HS-27A (cell line): ENCODE measurements around the gene ARSA.

Source experiments
- DNase-seq: peaks from one replicate; pipeline ENCODE4 v3.0.0-alpha.2; 2012; ENCODE audit warnings: low read depth, missing footprints

Gene ARSA

DNA sequence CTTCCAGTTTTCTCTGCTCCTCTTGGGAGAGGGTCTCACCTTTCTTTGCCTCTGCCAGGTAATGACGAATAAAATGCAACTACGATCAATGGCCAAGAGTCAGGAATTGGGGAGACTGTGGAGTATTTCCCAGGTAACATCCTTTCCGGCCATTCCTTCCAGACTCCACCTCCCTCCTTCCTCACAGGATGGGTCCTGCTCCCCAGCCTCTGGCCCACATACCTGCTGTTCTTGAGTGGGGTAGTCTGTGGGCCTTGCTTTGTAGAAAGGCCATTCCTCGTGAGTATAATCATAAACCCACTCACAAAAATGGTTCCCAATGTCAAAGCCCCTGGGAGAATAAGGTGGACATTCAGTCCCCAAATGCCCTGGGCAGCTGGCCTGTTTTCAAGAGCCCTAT lies 48.2 kb downstream of the ARSA start:
- no peak for DNase-seq

DNA sequence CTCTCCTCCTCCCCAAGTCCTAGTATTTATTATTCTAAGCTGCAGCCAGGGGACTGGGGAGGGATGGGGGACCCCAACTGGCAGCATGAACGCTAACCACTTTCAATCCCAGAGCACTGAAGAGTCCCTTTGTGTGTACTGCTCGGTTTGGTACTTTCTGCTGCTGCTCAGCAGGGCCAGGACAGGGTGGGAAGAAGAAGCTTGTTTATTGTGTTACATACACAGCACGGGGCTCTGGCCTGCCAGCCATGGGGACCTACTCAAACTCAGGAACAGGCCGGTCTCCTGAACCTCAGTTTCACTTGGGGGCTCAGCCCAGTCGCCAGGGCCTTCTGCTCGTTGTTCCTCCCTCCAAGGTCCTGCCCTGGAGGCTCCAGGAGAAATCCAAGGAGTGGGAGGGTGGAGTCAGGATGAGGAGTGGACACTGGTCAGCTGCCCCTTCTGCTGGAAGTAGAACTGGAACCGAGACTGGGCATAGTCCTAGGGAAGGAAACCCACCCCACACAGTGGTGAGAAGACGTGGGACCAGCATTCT lies 49.1 kb downstream of the ARSA start:
- DNase-seq = no peak

DNA sequence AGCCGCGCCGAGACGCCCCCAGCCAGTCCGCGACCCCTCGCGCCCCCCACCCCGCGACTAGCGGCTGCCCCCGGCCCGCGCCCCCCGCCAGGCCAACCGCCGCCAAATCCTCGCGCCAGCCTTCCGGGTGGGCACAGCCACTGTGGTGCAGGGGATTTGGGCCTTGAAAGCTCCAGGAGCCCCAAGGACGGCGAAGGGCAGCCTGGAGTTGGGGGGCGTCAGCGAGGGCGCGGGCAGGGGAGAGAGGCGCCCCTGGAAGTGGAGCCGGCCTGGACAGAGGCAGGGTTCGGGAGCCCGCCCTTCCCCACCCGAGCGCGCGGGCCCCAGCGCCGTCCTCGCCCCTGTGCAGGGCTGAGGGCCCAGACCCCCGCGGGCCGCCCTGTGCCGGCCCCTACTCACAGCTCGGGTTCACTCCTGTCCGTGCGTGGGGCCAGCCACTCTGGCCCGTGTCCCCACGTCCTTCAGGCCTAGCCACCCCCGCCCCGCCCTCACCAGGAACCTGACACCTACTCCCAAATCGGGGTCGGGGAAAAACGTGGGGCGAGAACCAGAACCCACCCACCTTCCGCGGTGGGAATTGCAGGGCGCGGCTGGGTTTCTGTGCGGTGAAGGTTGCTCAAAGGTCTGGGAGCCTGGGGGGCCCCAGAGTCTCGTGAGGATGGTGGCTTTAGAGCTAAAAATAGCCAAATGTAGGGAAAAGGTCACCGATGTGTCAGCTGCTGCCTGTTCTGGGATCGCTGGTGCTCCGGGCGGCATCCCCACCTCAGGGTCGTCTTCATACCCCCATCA lies 49.8 kb downstream of the ARSA start, which contains the start of gene CPT1B:
TSS of gene CPT1B (minus strand) at position 441 of the 789 bp plus-strand sequence. CDS start 512 bp downstream, outside the sequence.
- DNase-seq = no peak

DNA sequence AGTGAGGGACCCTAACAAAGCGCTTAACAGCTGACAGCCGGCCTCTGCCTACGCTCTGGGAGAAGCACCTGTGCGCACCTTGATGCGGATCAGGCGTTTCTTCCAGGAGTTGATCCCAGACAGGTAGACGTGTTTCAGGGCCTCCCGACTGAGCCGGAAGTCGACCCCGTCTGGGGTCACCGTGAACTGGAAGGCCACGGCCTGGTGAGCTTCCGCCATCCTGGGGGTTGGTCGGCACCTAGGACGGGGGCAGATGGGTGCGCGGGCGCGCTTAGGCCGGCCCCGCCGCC lies 50.3 kb downstream of the ARSA start:
- DNase-seq = no peak

DNA sequence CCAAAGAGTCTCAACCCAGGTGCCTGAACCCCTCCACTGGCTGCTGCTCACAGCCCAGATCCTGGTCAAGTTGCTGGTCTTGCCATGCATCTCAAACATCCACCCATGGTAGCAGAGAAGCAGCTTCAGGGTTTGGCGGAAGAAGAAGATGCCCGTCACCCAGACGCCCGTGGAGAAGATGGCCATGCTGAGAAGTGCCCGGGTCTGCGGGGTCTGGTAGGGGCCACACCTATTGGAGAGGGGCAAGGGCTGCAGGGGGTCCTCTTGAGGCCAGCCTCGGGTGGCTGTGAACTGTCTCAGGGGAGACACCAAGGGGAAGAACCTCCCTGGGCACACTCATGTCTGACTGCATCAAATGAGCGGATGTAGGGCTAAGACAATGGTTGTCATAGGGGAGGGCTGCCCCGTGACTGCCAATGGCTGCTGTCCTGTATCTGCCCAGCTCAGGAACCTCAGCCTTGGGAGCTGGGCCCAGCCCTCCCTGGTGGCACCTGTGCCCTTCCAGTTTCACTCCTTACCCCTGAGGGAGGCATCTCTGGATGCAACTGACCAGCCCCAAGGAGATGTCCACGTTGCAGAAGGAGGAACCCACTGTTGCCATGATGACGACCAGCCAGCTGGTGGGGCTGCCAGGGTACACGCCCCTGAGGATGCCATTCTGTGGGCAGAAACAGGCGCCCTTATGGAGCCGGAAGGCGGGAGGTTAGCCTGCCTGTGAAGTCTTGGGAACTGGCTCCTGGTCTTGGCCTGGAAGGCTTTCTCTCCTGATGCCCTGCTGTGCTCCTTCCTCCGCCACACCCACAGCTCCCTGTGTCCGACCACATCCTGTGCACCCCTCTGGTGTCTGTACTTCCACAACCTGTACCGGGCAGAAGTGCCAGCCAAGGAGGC lies 50.9 kb downstream of the ARSA start:
- DNase-seq = no peak

DNA sequence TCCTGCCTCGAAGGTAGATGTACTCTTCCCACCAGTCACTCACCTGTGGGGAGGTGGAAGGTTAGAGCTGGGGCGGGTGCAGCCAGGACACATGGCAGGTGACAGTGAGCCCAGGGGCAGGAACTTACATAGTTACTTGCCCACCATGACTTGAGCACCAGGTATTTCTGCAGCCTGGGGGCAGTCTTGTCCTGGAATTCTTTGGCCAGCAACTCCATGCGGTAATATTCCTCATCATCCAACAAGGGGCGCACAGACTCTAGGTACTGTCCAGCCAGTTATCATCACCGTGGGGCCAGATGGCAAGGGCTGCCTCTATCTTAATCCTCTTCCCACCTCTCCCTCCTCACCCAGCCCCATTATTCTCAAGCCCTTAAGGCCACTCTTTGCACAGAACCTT lies 51.9 kb downstream of the ARSA start:
- no peak for DNase-seq

DNA sequence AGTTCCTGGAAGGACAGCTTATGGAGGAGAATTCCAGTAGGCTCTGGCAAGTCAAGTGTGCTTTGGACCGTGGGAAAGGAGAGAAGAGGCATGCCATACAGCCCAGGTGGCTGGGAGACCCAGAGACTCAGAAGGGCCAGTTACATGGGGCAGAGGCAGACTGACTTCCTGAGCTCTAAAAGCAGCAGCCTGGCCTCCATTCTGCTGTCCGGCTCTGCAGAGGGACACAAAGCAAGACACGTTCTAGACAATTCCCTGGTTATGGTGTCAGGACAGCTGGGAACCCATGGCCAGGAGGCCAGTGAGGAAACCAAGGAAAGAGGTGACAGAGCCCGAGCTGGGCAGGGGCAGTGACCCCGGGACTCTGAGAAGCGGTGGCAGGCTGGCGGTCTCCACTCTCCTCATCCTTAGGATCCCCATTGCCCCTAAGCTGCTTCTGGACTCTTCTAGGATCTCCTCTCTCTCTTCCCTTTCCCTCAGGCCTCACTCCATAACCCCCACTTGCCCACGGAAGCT lies 52.5 kb downstream of the ARSA start:
- DNase-seq = no peak
